GM10847 (cell line): ENCODE measurements around the gene JUP.

Experiments
- POLR2A ChIP-seq: IDR thresholded peaks from 2 replicates; pipeline ENCODE4 v1.6.1; 2011; ENCODE audit not compliant: insufficient read length; ENCODE audit errors: extremely low read depth

The JUP gene

DNA sequence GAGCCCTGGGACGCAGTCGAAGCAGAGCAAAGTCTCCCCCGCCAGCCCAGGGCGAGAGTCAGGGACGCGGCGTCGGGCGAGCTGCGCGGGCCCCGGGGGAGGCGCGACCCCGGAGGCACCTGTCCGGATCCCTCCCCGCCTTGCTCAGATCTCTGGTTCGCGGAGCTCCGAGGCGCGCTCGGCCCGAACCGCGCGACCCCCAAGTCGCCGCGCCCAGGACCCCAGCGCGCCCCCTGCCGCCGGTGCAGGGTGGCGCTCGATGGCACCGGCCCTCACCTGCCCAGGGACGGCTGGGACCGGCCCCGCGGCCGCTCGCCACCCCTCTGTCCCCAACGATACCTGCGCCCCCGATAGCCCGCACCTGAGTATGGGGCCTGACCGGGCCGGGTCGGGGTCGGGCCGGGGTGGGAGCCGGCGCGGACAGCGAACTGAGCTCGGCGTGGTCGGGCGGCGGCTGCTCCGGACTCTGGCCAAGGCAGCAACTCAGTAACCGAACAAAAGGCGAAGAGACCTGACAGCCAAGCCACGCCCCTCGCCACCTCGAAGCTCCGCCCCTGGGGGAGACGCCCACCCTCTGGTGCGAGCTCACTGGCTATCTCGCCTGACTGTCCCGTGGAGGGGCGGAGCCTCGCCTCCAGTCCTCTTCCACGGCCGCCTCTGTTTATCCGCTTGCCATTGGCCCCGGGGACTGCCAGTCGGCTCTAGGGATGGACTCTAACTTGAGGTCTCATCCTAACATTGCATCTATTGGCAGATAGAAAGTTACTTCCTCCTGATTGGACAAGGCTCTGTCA is at the start of gene JUP:
JUP (minus strand) TSS at position 485 of the 794 bp plus-strand sequence. CDS start 14,857 bp downstream, outside the sequence.
- no peak for TF ChIP-seq POLR2A

DNA sequence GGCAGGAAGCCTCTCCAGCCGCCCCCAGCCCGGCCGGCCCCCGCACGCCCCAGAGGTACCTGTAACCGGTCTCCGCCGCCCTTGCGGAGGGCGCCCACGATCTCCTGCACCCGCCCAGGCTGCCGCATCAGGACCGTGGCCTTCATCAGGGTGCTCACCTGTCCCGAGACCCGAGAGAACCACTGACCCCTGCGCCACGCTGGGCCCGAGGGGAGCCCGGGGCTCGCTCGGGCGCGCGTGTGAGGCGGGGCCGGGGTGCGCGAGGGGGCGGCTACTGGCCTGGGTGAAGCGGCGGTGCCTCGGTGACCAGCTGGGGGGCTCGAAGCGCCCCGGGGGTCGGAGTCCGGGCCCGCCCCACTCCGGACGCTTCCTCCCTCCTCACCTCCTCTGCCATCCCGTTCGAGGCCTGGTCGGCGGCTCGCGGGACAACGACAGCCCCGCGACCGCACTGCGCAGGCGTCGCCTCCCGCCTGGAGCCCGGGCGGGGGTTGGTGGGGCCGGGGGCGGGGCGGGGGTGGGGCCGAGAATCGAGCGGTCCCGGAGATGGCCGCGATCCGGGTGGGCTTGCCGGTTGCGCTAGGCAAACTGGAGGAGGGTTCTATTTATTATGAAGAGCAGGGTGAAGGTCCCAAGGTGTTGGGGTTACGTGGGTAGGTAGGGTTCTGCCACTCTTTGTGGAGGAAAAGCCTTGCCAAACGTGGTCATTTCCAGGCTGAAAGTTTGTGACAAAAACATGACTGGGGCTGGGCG is 49.5 kb upstream of the JUP start, which contains the start of gene NT5C3B:
NT5C3B (minus strand) TSS at position 433 of the 750 bp plus-strand sequence; CDS start at position 394, 39 bp downstream.
- TF ChIP-seq POLR2A: peak; percentile 43

DNA sequence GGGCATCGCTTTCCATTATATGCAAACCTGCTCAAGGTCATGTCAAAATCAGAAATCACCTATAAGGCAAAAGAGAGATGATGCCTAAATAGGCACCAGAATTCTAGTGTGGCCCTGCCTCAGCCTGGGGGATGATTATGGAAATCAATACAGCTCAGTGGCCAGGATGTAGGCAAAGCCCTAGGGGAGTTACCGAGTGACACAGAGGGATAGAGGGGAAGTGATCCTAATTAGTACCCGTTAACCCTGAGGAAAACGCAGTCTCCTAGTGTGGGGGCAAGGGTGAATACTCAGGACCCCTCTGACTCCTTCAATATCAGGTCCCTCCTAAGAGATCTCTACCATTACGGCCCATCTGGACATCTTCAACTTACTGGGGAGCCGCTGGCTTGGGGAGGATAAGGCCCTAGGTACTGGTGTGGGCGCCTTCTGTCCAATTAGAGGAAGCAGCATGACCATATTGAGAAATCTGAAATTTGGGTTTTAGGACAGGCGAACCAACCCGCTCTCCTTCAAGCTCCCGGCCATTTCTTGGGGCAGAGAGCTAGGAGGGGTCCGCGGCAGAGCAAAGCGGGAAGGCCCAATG is 48.8 kb upstream of the JUP start:
- TF ChIP-seq POLR2A: no peak

DNA sequence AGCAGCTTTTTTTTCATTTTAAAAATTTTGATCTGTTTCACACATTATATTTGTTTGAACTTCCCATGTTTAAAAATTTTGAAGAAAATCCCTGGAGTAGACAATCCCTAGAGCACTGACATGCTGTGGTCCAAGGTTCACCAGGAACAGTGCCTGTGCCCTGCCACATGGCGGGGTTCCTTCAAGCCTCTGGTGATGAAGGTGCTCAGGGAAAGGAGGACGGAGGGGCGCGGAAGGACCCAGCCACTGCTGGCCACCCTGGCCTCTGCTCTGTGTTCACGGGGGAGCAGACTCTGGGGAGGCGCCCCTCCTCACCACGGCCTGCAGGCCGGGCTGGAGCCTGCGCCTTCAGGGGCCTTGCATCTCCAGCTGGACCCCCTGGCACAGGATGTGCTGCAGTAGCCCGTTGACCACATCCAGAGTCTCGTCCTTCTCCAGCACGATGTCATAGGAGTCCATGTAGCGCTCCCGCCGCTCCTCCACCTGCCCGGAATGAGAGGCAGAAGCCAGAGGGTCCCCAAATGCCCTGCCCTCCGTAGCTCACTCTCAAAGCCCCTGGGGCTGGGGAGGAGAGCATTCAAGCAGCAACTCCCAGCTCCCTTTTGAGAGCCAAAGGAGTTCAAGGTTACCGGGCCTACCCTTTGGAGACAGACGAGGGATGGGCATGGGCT is 38.8 kb upstream of the JUP start:
- TF ChIP-seq POLR2A: no peak

DNA sequence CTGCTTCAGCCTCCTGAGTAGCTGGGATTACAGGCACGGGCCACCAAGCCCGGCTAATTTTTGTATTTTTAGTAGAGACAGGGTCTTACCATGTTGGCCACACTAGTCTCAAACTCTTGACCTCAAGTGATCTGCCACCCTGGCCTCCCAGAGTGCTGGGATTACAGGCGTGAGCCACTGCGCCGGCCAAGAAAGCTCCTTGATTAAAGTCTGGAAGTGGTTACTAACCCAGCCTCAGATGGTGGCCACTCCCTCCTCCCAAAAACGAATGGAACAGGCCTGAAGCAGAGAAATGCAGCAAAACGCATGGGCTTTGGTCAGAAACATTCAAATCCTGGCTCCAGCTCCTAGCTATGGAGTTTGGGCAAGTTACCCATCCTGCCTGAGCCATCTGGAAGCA is 37.6 kb upstream of the JUP start:
- TF ChIP-seq POLR2A: no peak

DNA sequence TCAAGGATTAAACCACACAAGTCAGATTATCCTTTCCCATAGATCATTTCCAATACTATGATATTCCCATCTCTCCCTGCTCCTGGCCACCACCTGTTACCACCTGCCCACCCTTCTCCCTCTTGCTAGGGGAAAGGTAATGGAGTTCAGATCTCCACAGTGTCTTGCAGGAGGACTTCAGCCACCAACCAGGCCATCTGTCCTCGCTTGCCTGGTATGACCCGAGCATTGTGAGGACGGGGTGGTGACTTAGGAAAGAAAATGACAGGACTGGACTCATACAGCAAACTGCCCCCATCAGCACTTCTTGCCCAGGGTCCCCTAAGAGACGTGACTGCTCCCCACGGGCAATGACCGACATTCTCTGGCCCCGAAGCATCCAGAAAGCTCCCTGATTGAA is 37.1 kb upstream of the JUP start:
- TF ChIP-seq POLR2A: no peak

DNA sequence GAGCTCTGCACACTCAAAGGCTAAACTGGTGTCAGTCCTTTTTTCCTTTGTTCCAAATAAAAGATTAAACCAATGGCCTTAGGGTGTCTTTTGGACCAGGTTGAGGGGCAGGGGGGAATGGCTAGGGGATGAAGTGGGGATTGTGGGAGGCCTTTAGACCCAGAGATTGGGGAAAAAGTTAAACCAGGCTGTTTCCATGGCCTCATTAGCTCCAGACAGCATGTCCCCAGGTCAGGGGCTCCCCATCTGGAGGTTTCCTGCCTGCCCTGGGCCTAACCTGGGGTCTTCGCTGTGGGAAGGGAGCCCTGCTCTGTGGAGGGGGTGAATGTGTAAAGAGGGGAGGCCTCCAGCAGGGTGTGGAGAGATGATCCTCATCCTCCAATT is 36.6 kb upstream of the JUP start:
- no peak for TF ChIP-seq POLR2A

DNA sequence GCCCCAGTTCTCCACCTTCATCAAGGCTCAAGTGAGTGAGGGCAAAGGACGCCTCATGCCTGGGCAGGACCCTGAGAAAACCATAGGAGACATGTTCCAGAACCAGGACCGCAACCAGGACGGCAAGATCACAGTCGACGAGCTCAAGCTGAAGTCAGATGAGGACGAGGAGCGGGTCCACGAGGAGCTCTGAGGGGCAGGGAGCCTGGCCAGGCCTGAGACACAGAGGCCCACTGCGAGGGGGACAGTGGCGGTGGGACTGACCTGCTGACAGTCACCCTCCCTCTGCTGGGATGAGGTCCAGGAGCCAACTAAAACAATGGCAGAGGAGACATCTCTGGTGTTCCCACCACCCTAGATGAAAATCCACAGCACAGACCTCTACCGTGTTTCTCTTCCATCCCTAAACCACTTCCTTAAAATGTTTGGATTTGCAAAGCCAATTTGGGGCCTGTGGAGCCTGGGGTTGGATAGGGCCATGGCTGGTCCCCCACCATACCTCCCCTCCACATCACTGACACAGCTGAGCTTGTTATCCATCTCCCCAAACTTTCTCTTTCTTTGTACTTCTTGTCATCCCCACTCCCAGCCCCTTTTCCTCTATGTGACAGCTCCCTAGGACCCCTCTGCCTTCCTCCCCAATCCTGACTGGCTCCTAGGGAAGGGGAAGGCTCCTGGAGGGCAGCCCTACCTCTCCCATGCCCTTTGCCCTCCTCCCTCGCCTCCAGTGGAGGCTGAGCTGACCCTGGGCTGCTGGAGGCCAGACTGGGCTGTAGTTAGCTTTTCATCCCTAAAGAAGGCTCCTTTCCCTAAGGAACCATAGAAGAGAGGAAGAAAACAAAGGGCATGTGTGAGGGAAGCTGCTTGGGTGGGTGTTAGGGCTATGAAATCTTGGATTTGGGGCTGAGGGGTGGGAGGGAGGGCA is 36.0 kb upstream of the JUP start:
- no peak for TF ChIP-seq POLR2A

DNA sequence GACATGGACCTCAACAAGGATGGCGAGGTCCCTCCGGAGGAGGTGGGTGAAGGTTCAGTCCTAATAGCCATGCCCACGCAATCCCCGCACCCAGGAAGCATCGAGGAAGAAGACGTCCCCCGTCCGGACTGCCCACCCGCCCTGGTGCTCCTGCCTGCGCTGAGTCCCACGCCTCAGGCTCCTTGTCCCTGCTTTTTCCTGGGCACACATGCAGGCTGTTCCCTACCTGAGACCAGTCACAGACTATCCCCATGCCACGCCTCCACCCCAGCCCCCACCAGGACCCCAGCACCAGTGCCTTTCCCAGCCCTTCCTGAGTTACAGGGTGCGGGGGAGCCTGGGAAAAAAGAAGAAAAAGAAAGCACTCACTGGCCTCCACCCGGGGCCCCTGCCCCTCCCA is 35.3 kb upstream of the JUP start:
- TF ChIP-seq POLR2A: no peak

DNA sequence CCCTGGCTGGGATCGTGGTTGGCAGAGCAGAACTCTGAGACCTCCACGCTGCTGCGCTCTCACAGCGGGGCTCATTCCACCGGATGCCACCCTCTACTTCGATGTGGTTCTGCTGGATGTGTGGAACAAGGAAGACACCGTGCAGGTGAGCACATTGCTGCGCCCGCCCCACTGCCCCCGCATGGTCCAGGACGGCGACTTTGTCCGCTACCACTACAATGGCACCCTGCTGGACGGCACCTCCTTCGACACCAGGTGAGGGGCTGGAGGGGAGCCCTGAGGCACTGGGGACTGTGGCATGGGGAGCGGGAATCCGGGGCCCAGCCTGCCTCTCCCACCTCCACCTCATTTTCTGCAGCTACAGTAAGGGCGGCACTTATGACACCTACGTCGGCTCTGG is 31.5 kb upstream of the JUP start:
- TF ChIP-seq POLR2A: no peak

DNA sequence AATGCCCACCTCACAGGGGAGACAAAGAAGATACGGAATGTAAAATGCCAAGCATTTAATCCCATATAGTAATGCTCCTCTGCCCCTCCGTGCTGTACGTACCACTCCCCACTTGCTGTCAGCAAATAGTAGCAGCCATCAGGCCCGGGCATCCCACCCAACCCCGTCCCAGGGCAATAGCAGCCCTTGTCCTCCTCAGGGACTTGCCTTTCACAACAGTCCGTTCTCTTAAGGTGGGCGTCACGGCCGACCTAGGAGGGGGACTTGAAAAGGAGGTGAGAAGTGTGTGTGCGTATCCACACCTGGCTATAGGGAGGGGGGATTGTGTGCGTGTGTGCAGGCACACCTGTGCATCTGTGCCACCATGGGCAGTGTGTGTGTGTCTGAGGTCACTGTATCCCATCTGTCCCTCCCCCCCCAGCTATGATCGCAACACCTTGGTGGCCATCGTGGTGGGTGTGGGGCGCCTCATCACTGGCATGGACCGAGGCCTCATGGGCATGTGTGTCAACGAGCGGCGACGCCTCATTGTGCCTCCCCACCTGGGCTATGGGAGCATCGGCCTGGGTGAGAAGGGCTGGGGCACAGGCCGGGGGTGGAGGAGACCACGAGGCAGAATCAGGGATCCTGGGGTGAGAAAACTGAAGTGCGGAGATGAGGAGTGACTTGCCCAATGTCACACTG is 30.3 kb upstream of the JUP start:
- TF ChIP-seq POLR2A: no peak

DNA sequence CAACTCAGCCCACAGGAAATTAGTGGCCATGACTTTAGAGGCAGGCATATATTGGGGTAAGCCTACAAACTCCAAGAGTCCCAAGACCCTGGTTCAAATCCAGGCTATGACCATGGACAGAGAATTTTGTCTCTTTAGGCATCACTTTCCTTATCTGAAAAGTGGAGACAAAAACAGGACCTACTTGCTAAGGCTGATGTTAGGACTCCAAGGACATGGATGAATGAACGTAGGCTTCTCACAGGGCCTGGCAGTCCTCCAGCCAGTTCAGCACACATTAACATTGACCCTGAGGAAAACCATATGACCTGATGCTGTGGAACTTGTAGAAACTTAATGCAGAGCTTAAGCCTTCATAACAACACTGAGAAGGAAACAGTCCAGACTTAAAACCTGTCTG is 27.7 kb upstream of the JUP start:
- TF ChIP-seq POLR2A: no peak

DNA sequence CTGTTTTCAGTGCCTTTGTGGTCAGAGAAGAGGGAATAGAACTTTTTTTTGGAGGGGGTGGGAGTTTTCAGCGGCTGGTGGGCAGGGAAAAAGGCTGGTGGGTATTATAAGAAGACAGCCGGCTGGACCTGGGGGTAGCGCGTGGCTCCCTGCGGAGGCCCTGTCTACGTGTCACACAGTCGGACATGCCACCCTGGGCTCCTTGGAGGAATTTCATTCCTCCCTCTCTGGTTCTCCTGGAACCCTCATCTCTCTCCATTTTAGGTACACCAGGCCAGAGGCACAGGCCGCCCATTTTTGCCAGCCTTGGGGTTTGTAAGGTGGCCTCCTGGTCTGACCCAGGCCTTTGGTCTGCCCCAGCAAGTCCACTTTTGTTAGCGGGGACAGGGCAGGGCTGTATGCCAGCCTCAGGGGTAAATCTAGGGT is 27.2 kb upstream of the JUP start:
- TF ChIP-seq POLR2A: no peak

DNA sequence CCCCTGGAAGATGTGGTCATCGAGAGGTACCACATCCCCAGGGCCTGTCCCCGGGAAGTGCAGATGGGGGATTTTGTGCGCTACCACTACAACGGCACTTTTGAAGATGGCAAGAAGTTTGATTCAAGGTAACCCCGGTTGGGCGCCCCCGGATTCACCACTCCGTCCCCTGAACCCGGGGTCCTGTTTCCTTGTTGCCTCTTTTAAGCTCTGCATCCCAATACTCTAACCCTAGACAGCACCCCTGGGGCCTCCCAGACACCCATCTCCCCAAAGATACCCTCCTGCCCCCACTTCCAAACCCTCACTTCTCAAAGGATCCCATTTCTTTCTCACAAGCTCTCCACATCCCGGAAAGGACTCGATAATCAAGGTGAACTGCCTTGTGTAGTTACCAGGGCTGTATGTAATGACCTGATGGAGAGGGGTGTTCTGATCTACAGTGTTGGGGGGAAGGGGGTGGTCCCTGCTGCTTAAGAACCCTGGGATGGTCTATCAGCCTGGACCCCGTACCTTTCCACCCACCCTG is 26.7 kb upstream of the JUP start:
- no peak for TF ChIP-seq POLR2A
